Measurements from ENCODE around the gene PI4K2B. TPM values are rescaled to one million over a fixed set of nuclear protein-coding genes. Genes with fewer than 3 reads are reported as not detected.

Gene PI4K2B
- total and polyA plus RNA-seq, 10 of the 15 experiments (the other 5 are each of a cell fraction or from before 2014, with no cell fraction given): 12.9 to 55.3 (median 40.7) TPM

DNA sequence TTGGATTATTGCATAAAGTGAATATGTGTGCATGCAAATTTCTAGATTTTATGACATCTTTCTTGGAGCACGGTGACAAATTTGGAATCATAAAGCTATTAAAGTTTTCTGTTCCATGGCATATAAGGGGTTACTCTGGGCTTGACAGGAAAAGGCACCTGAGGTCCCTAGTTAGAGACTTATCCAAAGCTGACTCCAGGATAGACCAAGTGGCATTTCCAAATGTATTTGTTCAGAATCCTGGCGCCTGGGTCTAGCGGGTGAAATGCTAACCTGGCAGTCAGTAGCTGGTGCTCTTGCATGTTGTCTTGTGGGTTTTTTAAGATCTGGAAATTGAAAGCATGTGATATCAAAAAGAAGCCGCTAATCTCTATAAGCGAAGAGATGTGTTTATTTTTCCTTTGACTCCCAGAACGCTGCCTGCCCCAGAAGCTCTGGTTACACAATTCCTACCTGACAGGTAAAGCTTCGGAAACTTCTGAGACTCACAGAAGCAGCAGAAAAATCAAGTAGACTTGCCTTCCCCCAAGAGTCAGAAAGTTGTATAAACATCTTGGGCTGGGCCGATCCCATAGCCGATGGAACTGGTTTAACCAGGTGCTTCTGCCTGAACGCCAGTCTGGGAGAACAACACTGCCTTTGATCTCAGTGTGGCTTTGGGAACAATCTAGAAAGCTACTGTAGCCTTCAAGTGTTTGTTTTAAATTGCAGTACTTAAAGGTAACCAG lies 65.8 kb downstream of the PI4K2B start:
- FAIRE-seq: no peak
- intact Hi-C loops (cut with micrococcal nuclease; ENCODE audit: unreplicated experiment): no loop called here

DNA sequence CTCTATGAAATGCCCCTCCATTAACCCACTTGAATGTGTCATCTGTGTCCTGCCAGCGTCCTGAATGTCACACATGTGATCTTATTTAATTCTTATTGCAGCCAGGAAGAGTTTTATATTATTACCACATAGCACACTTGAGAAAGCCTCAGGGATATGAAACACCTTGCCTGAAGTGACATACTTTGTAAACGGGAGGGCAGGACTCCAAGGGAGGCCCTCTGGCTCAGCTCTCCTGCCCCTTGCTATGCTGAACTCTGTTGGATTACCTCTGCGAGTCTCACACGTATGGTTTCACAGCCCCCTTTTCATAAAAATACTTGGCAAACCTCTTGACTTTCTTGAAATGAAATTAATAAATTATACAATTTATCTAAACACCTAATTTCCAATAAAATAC lies 67.6 kb downstream of the PI4K2B start:
- SMC1A ChIA-PET (ENCODE audit: uncharacterized antibody, unreplicated experiment): interaction anchor here (0.7 kb wide), 1 partner anchor 1736 kb away, joined by 3 read pairs; no protein-coding TSS in a partner anchor
- no peaks in the 10 kb centered on the region for H3K9me3 ChIP-seq (replicated peaks; ENCODE audit: control insufficient read depth, insufficient read depth, low read length)
- H3K9ac ChIP-seq (ENCODE audit: control insufficient read depth, insufficient read depth, low read length): no peak overlapping the region
- no peaks in the 10 kb centered on the region for H3K4me1 ChIP-seq (ENCODE audit: control insufficient read depth, insufficient read depth, low read length)
- in situ Hi-C loops (cut with MboI) (no loop called here), intact Hi-C loops (cut with micrococcal nuclease; ENCODE audit: unreplicated experiment) (no loop called here)
- ATAC-seq: no peak
- no TSS peak for BruUV-seq (replicated peaks)
- no peaks in the 10 kb centered on the region for H4K20me1 ChIP-seq (ENCODE audit: control insufficient read depth, insufficient read depth)
- H3K27me3 ChIP-seq (replicated peaks in 1 of 2; ENCODE audit: control insufficient read depth in 2 of 2, insufficient read depth in 2 of 2, low read length in 1 of 2): no peaks in the 10 kb centered on the region
- DNase-seq (ENCODE audit: low read depth, low spot score): no peak
- RAD21 ChIA-PET (ENCODE audit: unreplicated experiment): no interaction called here
- no peak overlapping the region for H2AFZ ChIP-seq (ENCODE audit: control insufficient read depth, low read depth, low read length)
- no peaks in the 10 kb centered on the region for H3K79me2 ChIP-seq (ENCODE audit: control insufficient read depth, insufficient read depth, low read length)
- POLR2A ChIA-PET: no interaction called here
- WGBS (ENCODE audit: insufficient coverage, insufficient replicate concordance, low lambda C conversion rate, missing lambda C conversion rate): 52% methylated on average over 4 of the region's 4 CpGs
- FAIRE-seq: no peak
- H3K27ac ChIP-seq (ENCODE audit: control insufficient read depth, insufficient read depth): no peak overlapping the region
- no peak overlapping the region for H3K4me3 ChIP-seq
- no peaks in the 10 kb centered on the region for H3K36me3 ChIP-seq (ENCODE audit: control insufficient read depth in 2 of 2, insufficient read depth in 2 of 2, low read length in 1 of 2)
- no peak overlapping the region for H3K4me2 ChIP-seq (ENCODE audit: control insufficient read depth, insufficient read depth)
- CTCF ChIA-PET: interaction anchor here (2.0 kb wide), 1 partner anchor 10 kb away, joined by 7 read pairs; the partner anchor contains the start of gene ZCCHC4
- TF ChIP-seq SIX5 (IDR thresholded peaks at IDR 0.05; ENCODE audit: low read depth, low read length, severe bottlenecking): no peak
- no peak for TF ChIP-seq WRNIP1 (IDR thresholded peaks at IDR 0.05; ENCODE audit: borderline replicate concordance, low read depth, low read length)
- TF ChIP-seq SMARCA5 (IDR thresholded peaks at IDR 0.05): no peak
- TF ChIP-seq, protein P1, sequence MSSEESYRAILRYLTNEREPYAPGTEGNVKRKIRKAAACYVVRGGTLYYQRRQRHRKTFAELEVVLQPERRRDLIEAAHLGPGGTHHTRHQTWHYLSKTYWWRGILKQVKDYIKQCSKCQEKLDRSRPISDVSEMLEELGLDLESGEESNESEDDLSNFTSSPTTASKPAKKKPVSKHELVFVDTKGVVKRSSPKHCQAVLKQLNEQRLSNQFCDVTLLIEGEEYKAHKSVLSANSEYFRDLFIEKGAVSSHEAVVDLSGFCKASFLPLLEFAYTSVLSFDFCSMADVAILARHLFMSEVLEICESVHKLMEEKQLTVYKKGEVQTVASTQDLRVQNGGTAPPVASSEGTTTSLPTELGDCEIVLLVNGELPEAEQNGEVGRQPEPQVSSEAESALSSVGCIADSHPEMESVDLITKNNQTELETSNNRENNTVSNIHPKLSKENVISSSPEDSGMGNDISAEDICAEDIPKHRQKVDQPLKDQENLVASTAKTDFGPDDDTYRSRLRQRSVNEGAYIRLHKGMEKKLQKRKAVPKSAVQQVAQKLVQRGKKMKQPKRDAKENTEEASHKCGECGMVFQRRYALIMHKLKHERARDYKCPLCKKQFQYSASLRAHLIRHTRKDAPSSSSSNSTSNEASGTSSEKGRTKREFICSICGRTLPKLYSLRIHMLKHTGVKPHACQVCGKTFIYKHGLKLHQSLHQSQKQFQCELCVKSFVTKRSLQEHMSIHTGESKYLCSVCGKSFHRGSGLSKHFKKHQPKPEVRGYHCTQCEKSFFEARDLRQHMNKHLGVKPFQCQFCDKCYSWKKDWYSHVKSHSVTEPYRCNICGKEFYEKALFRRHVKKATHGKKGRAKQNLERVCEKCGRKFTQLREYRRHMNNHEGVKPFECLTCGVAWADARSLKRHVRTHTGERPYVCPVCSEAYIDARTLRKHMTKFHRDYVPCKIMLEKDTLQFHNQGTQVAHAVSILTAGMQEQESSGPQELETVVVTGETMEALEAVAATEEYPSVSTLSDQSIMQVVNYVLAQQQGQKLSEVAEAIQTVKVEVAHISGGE (CRISPR knock-in tag; IDR thresholded peaks at IDR 0.05): no peak
- TF ChIP-seq STAT1 (conservative IDR thresholded peaks at IDR 0.05): no peak
- TF ChIP-seq CREM (IDR thresholded peaks at IDR 0.05; ENCODE audit: low read depth): no peak

More for the DNA sequence above, 65.8 kb downstream of the PI4K2B start:
- ATAC-seq (no peak), DNase-seq (ENCODE audit: low read depth, low spot score) (no peak)
- Histone ChIP-seq H3K27me3 (replicated peaks in 1 of 2; ENCODE audit: control insufficient read depth in 2 of 2, insufficient read depth in 2 of 2, low read length in 1 of 2) (no peaks in the 10 kb centered on the region), H3K4me3 (no peak overlapping the region), H3K27ac (ENCODE audit: control insufficient read depth, insufficient read depth) (no peak overlapping the region), H3K9me3 (replicated peaks; ENCODE audit: control insufficient read depth, insufficient read depth, low read length) (no peaks in the 10 kb centered on the region), H3K4me1 (ENCODE audit: control insufficient read depth, insufficient read depth, low read length) (no peaks in the 10 kb centered on the region), H4K20me1 (ENCODE audit: control insufficient read depth, insufficient read depth) (no peaks in the 10 kb centered on the region), H3K36me3 (ENCODE audit: control insufficient read depth in 2 of 2, insufficient read depth in 2 of 2, low read length in 1 of 2) (no peaks in the 10 kb centered on the region), H3K9ac (ENCODE audit: control insufficient read depth, insufficient read depth, low read length) (no peak overlapping the region), H3K79me2 (ENCODE audit: control insufficient read depth, insufficient read depth, low read length) (no peaks in the 10 kb centered on the region), H2AFZ (ENCODE audit: control insufficient read depth, low read depth, low read length) (no peak overlapping the region), H3K4me2 (ENCODE audit: control insufficient read depth, insufficient read depth) (no peak overlapping the region)
- no TSS peak for BruUV-seq (replicated peaks)
- CTCF ChIA-PET: interaction anchor here (0.7 to 2.4 kb wide), 2 partner anchors 12 to 13 kb away, joined by 3 to 11 read pairs; partner anchors contain the start of gene ZCCHC4
- WGBS (ENCODE audit: insufficient coverage, insufficient replicate concordance, low lambda C conversion rate, missing lambda C conversion rate): 83% methylated on average over 10 of the region's 10 CpGs
- RAD21 ChIA-PET (ENCODE audit: unreplicated experiment): no interaction called here
- POLR2A ChIA-PET: no interaction called here
- TF ChIP-seq ZNF217 (IDR thresholded peaks at IDR 0.05) (no peak), MEF2A (IDR thresholded peaks at IDR 0.05; ENCODE audit: insufficient read depth, low read depth, low read length) (no peak), NRF1 (conservative IDR thresholded peaks at IDR 0.05; ENCODE audit: low read depth, low read length) (no peak)
- TF ChIP-seq, protein P2, sequence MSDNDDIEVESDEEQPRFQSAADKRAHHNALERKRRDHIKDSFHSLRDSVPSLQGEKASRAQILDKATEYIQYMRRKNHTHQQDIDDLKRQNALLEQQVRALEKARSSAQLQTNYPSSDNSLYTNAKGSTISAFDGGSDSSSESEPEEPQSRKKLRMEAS (IDR thresholded peaks at IDR 0.05; ENCODE audit: low read depth, low read length): no peak
- SMC1A ChIA-PET (ENCODE audit: uncharacterized antibody, unreplicated experiment): interaction anchor here (0.8 to 1.3 kb wide), 2 partner anchors 12 to 100 kb away, joined by 3 read pairs; no protein-coding TSS in a partner anchor
- in situ Hi-C loops (cut with MboI): no loop called here
